MG63 (cell line): Measurements from ENCODE around the gene ANKH. TPM values are rescaled to one million over a fixed set of nuclear protein-coding genes. Genes with fewer than 3 reads are reported as not detected.

ENCODE experiments used
- DNase-seq: peaks from one replicate; pipeline ENCODE4 v3.0.0-alpha.2; 2020
- H3K27me3 ChIP-seq: fragments of 250-450 bp; sonication (Bioruptor Pico); 2 replicates; pipeline ENCODE4 v1.5.1; 2020; ENCODE audit warnings: mild to moderate bottlenecking, moderate library complexity
- H3K36me3 ChIP-seq: fragments of 250-450 bp; sonication (Bioruptor Pico); 2 replicates; pipeline ENCODE4 v1.5.1; 2020; ENCODE audit warnings: mild to moderate bottlenecking, moderate library complexity
- H3K4me3 ChIP-seq: fragments of 250-450 bp; sonication (Bioruptor Pico); 2 replicates; pipeline ENCODE4 v1.5.1; 2020; ENCODE audit warnings: mild to moderate bottlenecking, moderate library complexity
- H3K9me3 ChIP-seq: fragments of 250-450 bp; sonication (Bioruptor Pico); 2 replicates; pipeline ENCODE4 v1.5.1; 2020; ENCODE audit warnings: mild to moderate bottlenecking, moderate library complexity
- total RNA-seq: library from RNA; depleted of rRNA; stranded (reverse); fragments of >200 nt; shearing (Covaris generic); gene quantifications from 2 replicates; pipeline ENCODE4 v1.2.3, GENCODE V29; 2014; ENCODE audit warnings: low replicate concordance

Gene ANKH
- total RNA-seq, 1 experiment from 2014 or later: 28.9 TPM

- Histone ChIP-seq H3K27me3 (no peaks in the 10 kb centered on the region), H3K9me3 (no peaks in the 10 kb centered on the region), H3K4me3 (no peak overlapping the region), H3K36me3 (peaks cover 87% of the 10 kb centered on the region)
- no peak for DNase-seq
Observed at GRCh38 chr5:14696851-14697250, 174.7 kb downstream of the ANKH start.

- Histone ChIP-seq H3K27me3 (no peaks in the 10 kb centered on the region), H3K4me3 (no peak overlapping the region), H3K9me3 (no peaks in the 10 kb centered on the region), H3K36me3 (peaks cover 85% of the 10 kb centered on the region)
- no peak for DNase-seq
Observed at GRCh38 chr5:14696057-14696456, 175.5 kb downstream of the ANKH start.

GRCh38 chr5:14695152-14695551 is 176.4 kb downstream of the ANKH start:
- peaks cover 3% of the 10 kb centered on the region; the same call in 1 of the 2 replicates for H3K9me3 ChIP-seq
- no peaks in the 10 kb centered on the region for H3K27me3 ChIP-seq
- DNase-seq: no peak
- H3K36me3 ChIP-seq: peaks cover 90% of the 10 kb centered on the region
- H3K4me3 ChIP-seq: no peak overlapping the region

- no peak overlapping the region for H3K4me3 ChIP-seq
- peaks cover 90% of the 10 kb centered on the region for H3K36me3 ChIP-seq
- H3K9me3 ChIP-seq: peaks cover 10% of the 10 kb centered on the region
- no peak for DNase-seq
- no peaks in the 10 kb centered on the region for H3K27me3 ChIP-seq
Observed at GRCh38 chr5:14693070-14693469, 178.5 kb downstream of the ANKH start.

- no peaks in the 10 kb centered on the region for H3K27me3 ChIP-seq
- peaks cover 80% of the 10 kb centered on the region for H3K36me3 ChIP-seq
- H3K9me3 ChIP-seq: peaks cover 10% of the 10 kb centered on the region
- no peak overlapping the region for H3K4me3 ChIP-seq
- DNase-seq: no peak
Observed at GRCh38 chr5:14687023-14687665, 184.4 kb downstream of the ANKH start.

GRCh38 chr5:14686517-14686916 is 185.1 kb downstream of the ANKH start:
- peaks cover 80% of the 10 kb centered on the region for H3K36me3 ChIP-seq
- H3K27me3 ChIP-seq: no peaks in the 10 kb centered on the region
- H3K4me3 ChIP-seq: no peak overlapping the region
- DNase-seq: no peak
- peaks cover 10% of the 10 kb centered on the region for H3K9me3 ChIP-seq

- H3K9me3 ChIP-seq: peaks cover 10% of the 10 kb centered on the region
- H3K36me3 ChIP-seq: peaks cover 79% of the 10 kb centered on the region
- peak; percentile 12 for DNase-seq
- no peaks in the 10 kb centered on the region for H3K27me3 ChIP-seq
- H3K4me3 ChIP-seq: no peak overlapping the region
Observed at GRCh38 chr5:14685757-14686156, 185.8 kb downstream of the ANKH start.

GRCh38 chr5:14684757-14685156 is 186.8 kb downstream of the ANKH start:
- H3K27me3 ChIP-seq: no peaks in the 10 kb centered on the region
- H3K36me3 ChIP-seq: peaks cover 79% of the 10 kb centered on the region
- no peak for DNase-seq
- peaks cover 3% of the 10 kb centered on the region; the same call in 1 of the 2 replicates for H3K9me3 ChIP-seq
- H3K4me3 ChIP-seq: no peak overlapping the region

GRCh38 chr5:14683906-14684455 is 187.6 kb downstream of the ANKH start:
- peaks cover 79% of the 10 kb centered on the region for H3K36me3 ChIP-seq
- DNase-seq: no peak
- H3K9me3 ChIP-seq: no peaks in the 10 kb centered on the region
- H3K27me3 ChIP-seq: no peaks in the 10 kb centered on the region
- no peak overlapping the region for H3K4me3 ChIP-seq

GRCh38 chr5:14681236-14681752 is 190.3 kb downstream of the ANKH start:
- H3K36me3 ChIP-seq: peaks cover 65% of the 10 kb centered on the region
- H3K9me3 ChIP-seq: no peaks in the 10 kb centered on the region
- no peaks in the 10 kb centered on the region for H3K27me3 ChIP-seq
- no peak overlapping the region for H3K4me3 ChIP-seq
- DNase-seq: no peak

GRCh38 chr5:14679595-14679994 is 192.0 kb downstream of the ANKH start:
- no peaks in the 10 kb centered on the region for H3K27me3 ChIP-seq
- DNase-seq: no peak
- peaks cover 58% of the 10 kb centered on the region for H3K36me3 ChIP-seq
- H3K4me3 ChIP-seq: no peak overlapping the region
- H3K9me3 ChIP-seq: no peaks in the 10 kb centered on the region

- Histone ChIP-seq H3K9me3 (no peaks in the 10 kb centered on the region), H3K36me3 (peaks cover 53% of the 10 kb centered on the region), H3K4me3 (no peak overlapping the region), H3K27me3 (no peaks in the 10 kb centered on the region)
- no peak for DNase-seq
Observed at GRCh38 chr5:14678773-14679334, 192.7 kb downstream of the ANKH start.

- H3K36me3 ChIP-seq: peaks cover 40% of the 10 kb centered on the region
- H3K27me3 ChIP-seq: no peaks in the 10 kb centered on the region
- no peaks in the 10 kb centered on the region for H3K9me3 ChIP-seq
- peak overlapping the region; percentile 20 for H3K4me3 ChIP-seq
- DNase-seq: peak; percentile 86
Observed at GRCh38 chr5:14676320-14676719, 195.3 kb downstream of the ANKH start.

GRCh38 chr5:14675865-14676300 is 195.7 kb downstream of the ANKH start:
- Histone ChIP-seq H3K36me3 (peaks cover 38% of the 10 kb centered on the region), H3K4me3 (peak overlapping the region; percentile 20), H3K9me3 (no peaks in the 10 kb centered on the region), H3K27me3 (no peaks in the 10 kb centered on the region)
- DNase-seq: no peak

GRCh38 chr5:14674983-14675854 is 196.4 kb downstream of the ANKH start:
- H3K36me3 ChIP-seq: peaks cover 32% of the 10 kb centered on the region
- DNase-seq: no peak
- H3K27me3 ChIP-seq: no peaks in the 10 kb centered on the region
- no peaks in the 10 kb centered on the region for H3K9me3 ChIP-seq
- H3K4me3 ChIP-seq: no peak overlapping the region; the same call in 1 of the 2 replicates

GRCh38 chr5:14673443-14673842 is 198.1 kb downstream of the ANKH start:
- Histone ChIP-seq H3K36me3 (peaks cover 22% of the 10 kb centered on the region), H3K27me3 (no peaks in the 10 kb centered on the region), H3K4me3 (no peak overlapping the region), H3K9me3 (no peaks in the 10 kb centered on the region)
- no peak for DNase-seq
